ENCODE results near the gene HOXA2. TPM values are rescaled to one million over a fixed set of nuclear protein-coding genes. Genes with fewer than 3 reads are reported as not detected.

HOXA2 gene
- total and polyA plus RNA-seq, 2 experiments from 2014 or later = 0.07 TPM; not detected in 1

DNA sequence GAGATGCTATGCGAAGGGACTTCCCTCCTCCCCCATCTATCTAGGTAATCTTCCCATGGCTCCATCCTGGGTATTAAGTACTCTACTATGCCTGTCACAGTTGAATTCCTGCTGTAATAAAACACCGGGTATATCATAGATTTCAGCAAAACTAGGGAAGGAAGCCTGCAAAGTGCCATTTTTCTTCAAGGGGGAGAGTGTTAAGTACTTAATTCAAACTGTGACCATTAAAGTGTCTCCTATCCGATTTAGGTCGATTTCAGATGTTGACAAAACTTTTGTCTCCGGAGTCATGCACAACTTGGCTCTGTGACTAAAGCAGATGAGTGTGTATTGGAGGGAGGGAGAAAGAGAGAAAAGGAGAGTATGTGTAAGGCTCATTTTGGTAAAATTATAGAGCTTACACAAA is 23.5 kb upstream of the HOXA2 start:
- H3K9me2 ChIP-seq (replicated peaks; ENCODE audit: insufficient read depth) = no peaks in the 10 kb centered on the region
- H4K20me1 ChIP-seq (ENCODE audit: insufficient read depth, poor library complexity, severe bottlenecking) = no peaks in the 10 kb centered on the region
- 37% methylated on average over 5 of the region's 5 CpGs for whole genome bisulfite sequencing (ENCODE audit: low lambda C conversion rate, missing lambda C conversion rate)
- no peaks in the 10 kb centered on the region for H3K9me3 ChIP-seq (ENCODE audit: low read depth)
- H3K4me2 ChIP-seq = no peak overlapping the region
- DNase-seq (ENCODE audit: low spot score) = no peak
- peaks cover 6% of the 10 kb centered on the region for H3K79me2 ChIP-seq
- no peak overlapping the region for H3K27ac ChIP-seq
- peaks cover 81% of the 10 kb centered on the region for H3K27me3 ChIP-seq
- no peak overlapping the region for H3K4me3 ChIP-seq
- H3K4me1 ChIP-seq (ENCODE audit: insufficient read depth) = peaks cover 8% of the 10 kb centered on the region
- no peak for TF ChIP-seq EZH2phosphoT487 (IDR thresholded peaks at IDR 0.05; ENCODE audit: low read depth, severe bottlenecking, unreplicated experiment)
- TF ChIP-seq EZH2 (IDR thresholded peaks at IDR 0.05; ENCODE audit: borderline replicate concordance) = no peak
- TF ChIP-seq CTCF (IDR thresholded peaks at IDR 0.05; ENCODE audit: poor library complexity) = no peak
- H2AFZ ChIP-seq = no peak overlapping the region
- H3K36me3 ChIP-seq (replicated peaks; ENCODE audit: insufficient read depth, low read depth) = no peaks in the 10 kb centered on the region

DNA sequence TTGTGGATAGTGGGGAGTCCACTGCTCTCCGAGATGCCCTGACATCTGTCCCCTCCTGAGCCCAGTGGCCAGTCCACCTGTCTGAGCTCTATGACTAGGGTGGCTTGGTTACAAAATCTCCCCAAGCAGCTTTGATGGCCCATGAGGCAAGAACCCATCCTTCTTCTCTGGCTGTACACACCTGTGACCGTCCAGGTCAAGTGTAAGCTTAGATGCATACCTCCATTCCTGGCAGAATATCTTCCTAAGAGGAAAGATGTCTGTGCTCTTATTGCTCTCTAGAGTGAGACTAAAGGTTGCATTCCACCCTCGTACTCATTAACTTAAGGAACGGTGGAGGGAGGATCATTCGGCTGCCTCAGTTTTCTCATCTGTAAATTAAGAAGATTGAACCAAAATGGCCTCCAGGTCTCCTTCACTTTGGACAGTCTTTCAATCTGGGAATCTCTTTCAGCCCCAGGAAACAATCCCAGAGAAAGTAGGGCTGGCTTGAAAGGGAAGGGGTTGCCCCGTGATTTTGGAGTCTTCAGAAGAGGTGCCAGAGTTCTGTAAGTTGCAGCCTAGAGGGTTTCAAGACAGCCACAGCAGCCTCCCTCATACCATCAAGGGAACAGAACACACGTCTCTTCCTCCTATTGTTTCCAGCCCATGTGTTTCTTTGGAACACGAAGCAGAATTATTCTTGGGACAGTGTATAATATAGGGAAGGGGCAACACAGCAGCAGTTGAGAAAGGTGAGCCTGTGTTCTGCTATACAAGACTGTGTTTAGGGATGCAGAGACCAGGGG is 22.6 kb upstream of the HOXA2 start:
- no peak overlapping the region for H3K27ac ChIP-seq
- WGBS (ENCODE audit: low lambda C conversion rate, missing lambda C conversion rate) = 58% methylated on average over 8 of the region's 8 CpGs

GRCh38 chr7:27124096-27124901 is 21.8 kb upstream of the HOXA2 start:
- H2AFZ ChIP-seq = no peak overlapping the region
- peak; percentile 6 for TF ChIP-seq EZH2phosphoT487 (IDR thresholded peaks at IDR 0.05; ENCODE audit: low read depth, severe bottlenecking, unreplicated experiment)
- TF ChIP-seq CTCF (IDR thresholded peaks at IDR 0.05; ENCODE audit: poor library complexity) = no peak
- TF ChIP-seq EZH2 (IDR thresholded peaks at IDR 0.05; ENCODE audit: borderline replicate concordance) = peak; percentile 54
- H3K9me3 ChIP-seq (ENCODE audit: low read depth) = no peaks in the 10 kb centered on the region
- peak overlapping the region; percentile 66 for H3K4me2 ChIP-seq
- no peaks in the 10 kb centered on the region for H3K9me2 ChIP-seq (replicated peaks; ENCODE audit: insufficient read depth)
- peaks cover 9% of the 10 kb centered on the region for H3K79me2 ChIP-seq
- no peak overlapping the region for H3K27ac ChIP-seq
- H3K4me3 ChIP-seq = no peak overlapping the region
- no peak for DNase-seq (ENCODE audit: low spot score)
- H3K36me3 ChIP-seq (replicated peaks; ENCODE audit: insufficient read depth, low read depth) = no peaks in the 10 kb centered on the region
- 35% methylated on average over 43 of the region's 43 CpGs for WGBS (ENCODE audit: low lambda C conversion rate, missing lambda C conversion rate)
- H3K4me1 ChIP-seq (ENCODE audit: insufficient read depth) = peaks cover 11% of the 10 kb centered on the region
- peaks cover 75% of the 10 kb centered on the region for H3K27me3 ChIP-seq
- H4K20me1 ChIP-seq (ENCODE audit: insufficient read depth, poor library complexity, severe bottlenecking) = no peaks in the 10 kb centered on the region

More for the DNA sequence above, 22.6 kb upstream of the HOXA2 start:
- TF ChIP-seq CTCF (IDR thresholded peaks at IDR 0.05; ENCODE audit: poor library complexity) (no peak), EZH2 (IDR thresholded peaks at IDR 0.05; ENCODE audit: borderline replicate concordance) (no peak), EZH2phosphoT487 (IDR thresholded peaks at IDR 0.05; ENCODE audit: low read depth, severe bottlenecking, unreplicated experiment) (no peak)
- peaks cover 6% of the 10 kb centered on the region for H3K79me2 ChIP-seq
- no peaks in the 10 kb centered on the region for H3K36me3 ChIP-seq (replicated peaks; ENCODE audit: insufficient read depth, low read depth)
- H4K20me1 ChIP-seq (ENCODE audit: insufficient read depth, poor library complexity, severe bottlenecking) = no peaks in the 10 kb centered on the region
- H3K4me3 ChIP-seq = no peak overlapping the region
- H3K9me2 ChIP-seq (replicated peaks; ENCODE audit: insufficient read depth) = no peaks in the 10 kb centered on the region
- H3K4me1 ChIP-seq (ENCODE audit: insufficient read depth) = peaks cover 11% of the 10 kb centered on the region
- H3K9me3 ChIP-seq (ENCODE audit: low read depth) = no peaks in the 10 kb centered on the region
- H3K27me3 ChIP-seq = peaks cover 79% of the 10 kb centered on the region
- H2AFZ ChIP-seq = no peak overlapping the region
- H3K4me2 ChIP-seq = no peak overlapping the region
- DNase-seq (ENCODE audit: low spot score) = no peak

Measured in hepatocyte (in vitro differentiated cells).